ENCODE data around the gene RHO. TPM values are rescaled to one million over a fixed set of nuclear protein-coding genes. Genes with fewer than 3 reads are reported as not detected.

The RHO gene
- total RNA-seq, 1 experiment from 2014 or later: not detected

DNA sequence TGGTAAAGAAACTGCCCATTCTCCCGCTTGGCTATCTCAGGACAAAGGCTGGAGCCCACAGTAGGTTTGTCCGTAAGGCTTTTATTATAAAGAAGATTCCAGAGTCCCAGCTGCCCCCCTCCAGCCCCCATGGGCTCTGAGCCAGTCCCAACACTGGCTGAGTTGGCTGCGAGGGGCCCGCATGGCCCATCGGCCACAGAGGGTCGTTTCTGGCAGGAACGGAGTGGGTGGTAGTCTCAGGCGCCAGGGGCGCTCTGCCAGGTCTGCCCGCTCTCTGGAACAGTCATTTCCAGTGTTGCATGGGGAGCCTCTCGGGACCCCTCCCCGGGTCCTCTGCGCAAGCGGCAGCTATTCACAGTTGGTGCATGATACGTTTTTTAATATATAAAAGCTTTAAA is 26.7 kb downstream of the RHO start:
- POLR2A ChIA-PET: no interaction called here

More for the DNA sequence above, 26.7 kb downstream of the RHO start:
- DNase-seq (ENCODE audit: low spot score): no peak
- peaks cover 40% of the 10 kb centered on the region for H3K4me1 Mint-ChIP-seq
- no peak overlapping the region for H3K27ac Mint-ChIP-seq
- no peak overlapping the region for H3K4me3 Mint-ChIP-seq
- H3K36me3 Mint-ChIP-seq: peaks cover 5% of the 10 kb centered on the region
- CTCF ChIA-PET: interaction anchor here (0.7 to 2.2 kb wide), 4 partner anchors 9 to 72 kb away, joined by 3 to 12 read pairs (median 4); no protein-coding TSS in a partner anchor
- no peaks in the 10 kb centered on the region for H3K9me3 Mint-ChIP-seq
- TF ChIP-seq CREM (CRISPR knock-in tag; IDR thresholded peaks at IDR 0.05) (no peak), CREB1 (CRISPR knock-in tag; IDR thresholded peaks at IDR 0.05) (no peak), FOXP1 (CRISPR knock-in tag; IDR thresholded peaks at IDR 0.05; ENCODE audit: borderline replicate concordance) (no peak), ETV6 (CRISPR knock-in tag; IDR thresholded peaks at IDR 0.05) (no peak), JUN (CRISPR knock-in tag; IDR thresholded peaks at IDR 0.05) (no peak), FOXK1 (CRISPR knock-in tag; IDR thresholded peaks at IDR 0.05) (no peak), SMAD4 (CRISPR knock-in tag; IDR thresholded peaks at IDR 0.05) (no peak), ESRRA (CRISPR knock-in tag; IDR thresholded peaks at IDR 0.05; ENCODE audit: borderline replicate concordance) (no peak), SOX15 (CRISPR knock-in tag; IDR thresholded peaks at IDR 0.05) (no peak), SMAD3 (CRISPR knock-in tag; IDR thresholded peaks at IDR 0.05; ENCODE audit: borderline replicate concordance) (no peak), ZNF121 (CRISPR knock-in tag; IDR thresholded peaks at IDR 0.05) (no peak), ZNF138 (CRISPR knock-in tag; conservative IDR thresholded peaks at IDR 0.05) (no peak), TP53 (CRISPR knock-in tag; IDR thresholded peaks at IDR 0.05) (no peak)
- TF ChIP-seq, protein P1, sequence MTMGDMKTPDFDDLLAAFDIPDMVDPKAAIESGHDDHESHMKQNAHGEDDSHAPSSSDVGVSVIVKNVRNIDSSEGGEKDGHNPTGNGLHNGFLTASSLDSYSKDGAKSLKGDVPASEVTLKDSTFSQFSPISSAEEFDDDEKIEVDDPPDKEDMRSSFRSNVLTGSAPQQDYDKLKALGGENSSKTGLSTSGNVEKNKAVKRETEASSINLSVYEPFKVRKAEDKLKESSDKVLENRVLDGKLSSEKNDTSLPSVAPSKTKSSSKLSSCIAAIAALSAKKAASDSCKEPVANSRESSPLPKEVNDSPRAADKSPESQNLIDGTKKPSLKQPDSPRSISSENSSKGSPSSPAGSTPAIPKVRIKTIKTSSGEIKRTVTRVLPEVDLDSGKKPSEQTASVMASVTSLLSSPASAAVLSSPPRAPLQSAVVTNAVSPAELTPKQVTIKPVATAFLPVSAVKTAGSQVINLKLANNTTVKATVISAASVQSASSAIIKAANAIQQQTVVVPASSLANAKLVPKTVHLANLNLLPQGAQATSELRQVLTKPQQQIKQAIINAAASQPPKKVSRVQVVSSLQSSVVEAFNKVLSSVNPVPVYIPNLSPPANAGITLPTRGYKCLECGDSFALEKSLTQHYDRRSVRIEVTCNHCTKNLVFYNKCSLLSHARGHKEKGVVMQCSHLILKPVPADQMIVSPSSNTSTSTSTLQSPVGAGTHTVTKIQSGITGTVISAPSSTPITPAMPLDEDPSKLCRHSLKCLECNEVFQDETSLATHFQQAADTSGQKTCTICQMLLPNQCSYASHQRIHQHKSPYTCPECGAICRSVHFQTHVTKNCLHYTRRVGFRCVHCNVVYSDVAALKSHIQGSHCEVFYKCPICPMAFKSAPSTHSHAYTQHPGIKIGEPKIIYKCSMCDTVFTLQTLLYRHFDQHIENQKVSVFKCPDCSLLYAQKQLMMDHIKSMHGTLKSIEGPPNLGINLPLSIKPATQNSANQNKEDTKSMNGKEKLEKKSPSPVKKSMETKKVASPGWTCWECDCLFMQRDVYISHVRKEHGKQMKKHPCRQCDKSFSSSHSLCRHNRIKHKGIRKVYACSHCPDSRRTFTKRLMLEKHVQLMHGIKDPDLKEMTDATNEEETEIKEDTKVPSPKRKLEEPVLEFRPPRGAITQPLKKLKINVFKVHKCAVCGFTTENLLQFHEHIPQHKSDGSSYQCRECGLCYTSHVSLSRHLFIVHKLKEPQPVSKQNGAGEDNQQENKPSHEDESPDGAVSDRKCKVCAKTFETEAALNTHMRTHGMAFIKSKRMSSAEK (CRISPR knock-in tag; IDR thresholded peaks at IDR 0.05; ENCODE audit: borderline replicate concordance): no peak
- TF ChIP-seq, protein P2, sequence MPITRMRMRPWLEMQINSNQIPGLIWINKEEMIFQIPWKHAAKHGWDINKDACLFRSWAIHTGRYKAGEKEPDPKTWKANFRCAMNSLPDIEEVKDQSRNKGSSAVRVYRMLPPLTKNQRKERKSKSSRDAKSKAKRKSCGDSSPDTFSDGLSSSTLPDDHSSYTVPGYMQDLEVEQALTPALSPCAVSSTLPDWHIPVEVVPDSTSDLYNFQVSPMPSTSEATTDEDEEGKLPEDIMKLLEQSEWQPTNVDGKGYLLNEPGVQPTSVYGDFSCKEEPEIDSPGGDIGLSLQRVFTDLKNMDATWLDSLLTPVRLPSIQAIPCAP (CRISPR knock-in tag; IDR thresholded peaks at IDR 0.05): no peak
- TF ChIP-seq, protein P3, sequence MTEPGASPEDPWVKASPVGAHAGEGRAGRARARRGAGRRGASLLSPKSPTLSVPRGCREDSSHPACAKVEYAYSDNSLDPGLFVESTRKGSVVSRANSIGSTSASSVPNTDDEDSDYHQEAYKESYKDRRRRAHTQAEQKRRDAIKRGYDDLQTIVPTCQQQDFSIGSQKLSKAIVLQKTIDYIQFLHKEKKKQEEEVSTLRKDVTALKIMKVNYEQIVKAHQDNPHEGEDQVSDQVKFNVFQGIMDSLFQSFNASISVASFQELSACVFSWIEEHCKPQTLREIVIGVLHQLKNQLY (CRISPR knock-in tag; IDR thresholded peaks at IDR 0.05): no peak
- TF ChIP-seq, protein P4, sequence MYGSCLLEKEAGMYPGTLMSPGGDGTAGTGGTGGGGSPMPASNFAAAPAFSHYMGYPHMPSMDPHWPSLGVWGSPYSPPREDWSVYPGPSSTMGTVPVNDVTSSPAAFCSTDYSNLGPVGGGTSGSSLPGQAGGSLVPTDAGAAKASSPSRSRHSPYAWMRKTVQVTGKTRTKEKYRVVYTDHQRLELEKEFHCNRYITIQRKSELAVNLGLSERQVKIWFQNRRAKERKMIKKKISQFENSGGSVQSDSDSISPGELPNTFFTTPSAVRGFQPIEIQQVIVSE (CRISPR knock-in tag; IDR thresholded peaks at IDR 0.05; ENCODE audit: borderline replicate concordance): no peak
- TF ChIP-seq, protein P5, sequence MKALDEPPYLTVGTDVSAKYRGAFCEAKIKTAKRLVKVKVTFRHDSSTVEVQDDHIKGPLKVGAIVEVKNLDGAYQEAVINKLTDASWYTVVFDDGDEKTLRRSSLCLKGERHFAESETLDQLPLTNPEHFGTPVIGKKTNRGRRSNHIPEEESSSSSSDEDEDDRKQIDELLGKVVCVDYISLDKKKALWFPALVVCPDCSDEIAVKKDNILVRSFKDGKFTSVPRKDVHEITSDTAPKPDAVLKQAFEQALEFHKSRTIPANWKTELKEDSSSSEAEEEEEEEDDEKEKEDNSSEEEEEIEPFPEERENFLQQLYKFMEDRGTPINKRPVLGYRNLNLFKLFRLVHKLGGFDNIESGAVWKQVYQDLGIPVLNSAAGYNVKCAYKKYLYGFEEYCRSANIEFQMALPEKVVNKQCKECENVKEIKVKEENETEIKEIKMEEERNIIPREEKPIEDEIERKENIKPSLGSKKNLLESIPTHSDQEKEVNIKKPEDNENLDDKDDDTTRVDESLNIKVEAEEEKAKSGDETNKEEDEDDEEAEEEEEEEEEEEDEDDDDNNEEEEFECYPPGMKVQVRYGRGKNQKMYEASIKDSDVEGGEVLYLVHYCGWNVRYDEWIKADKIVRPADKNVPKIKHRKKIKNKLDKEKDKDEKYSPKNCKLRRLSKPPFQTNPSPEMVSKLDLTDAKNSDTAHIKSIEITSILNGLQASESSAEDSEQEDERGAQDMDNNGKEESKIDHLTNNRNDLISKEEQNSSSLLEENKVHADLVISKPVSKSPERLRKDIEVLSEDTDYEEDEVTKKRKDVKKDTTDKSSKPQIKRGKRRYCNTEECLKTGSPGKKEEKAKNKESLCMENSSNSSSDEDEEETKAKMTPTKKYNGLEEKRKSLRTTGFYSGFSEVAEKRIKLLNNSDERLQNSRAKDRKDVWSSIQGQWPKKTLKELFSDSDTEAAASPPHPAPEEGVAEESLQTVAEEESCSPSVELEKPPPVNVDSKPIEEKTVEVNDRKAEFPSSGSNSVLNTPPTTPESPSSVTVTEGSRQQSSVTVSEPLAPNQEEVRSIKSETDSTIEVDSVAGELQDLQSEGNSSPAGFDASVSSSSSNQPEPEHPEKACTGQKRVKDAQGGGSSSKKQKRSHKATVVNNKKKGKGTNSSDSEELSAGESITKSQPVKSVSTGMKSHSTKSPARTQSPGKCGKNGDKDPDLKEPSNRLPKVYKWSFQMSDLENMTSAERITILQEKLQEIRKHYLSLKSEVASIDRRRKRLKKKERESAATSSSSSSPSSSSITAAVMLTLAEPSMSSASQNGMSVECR (CRISPR knock-in tag; IDR thresholded peaks at IDR 0.05; ENCODE audit: borderline replicate concordance): no peak
- TF ChIP-seq, protein P6, sequence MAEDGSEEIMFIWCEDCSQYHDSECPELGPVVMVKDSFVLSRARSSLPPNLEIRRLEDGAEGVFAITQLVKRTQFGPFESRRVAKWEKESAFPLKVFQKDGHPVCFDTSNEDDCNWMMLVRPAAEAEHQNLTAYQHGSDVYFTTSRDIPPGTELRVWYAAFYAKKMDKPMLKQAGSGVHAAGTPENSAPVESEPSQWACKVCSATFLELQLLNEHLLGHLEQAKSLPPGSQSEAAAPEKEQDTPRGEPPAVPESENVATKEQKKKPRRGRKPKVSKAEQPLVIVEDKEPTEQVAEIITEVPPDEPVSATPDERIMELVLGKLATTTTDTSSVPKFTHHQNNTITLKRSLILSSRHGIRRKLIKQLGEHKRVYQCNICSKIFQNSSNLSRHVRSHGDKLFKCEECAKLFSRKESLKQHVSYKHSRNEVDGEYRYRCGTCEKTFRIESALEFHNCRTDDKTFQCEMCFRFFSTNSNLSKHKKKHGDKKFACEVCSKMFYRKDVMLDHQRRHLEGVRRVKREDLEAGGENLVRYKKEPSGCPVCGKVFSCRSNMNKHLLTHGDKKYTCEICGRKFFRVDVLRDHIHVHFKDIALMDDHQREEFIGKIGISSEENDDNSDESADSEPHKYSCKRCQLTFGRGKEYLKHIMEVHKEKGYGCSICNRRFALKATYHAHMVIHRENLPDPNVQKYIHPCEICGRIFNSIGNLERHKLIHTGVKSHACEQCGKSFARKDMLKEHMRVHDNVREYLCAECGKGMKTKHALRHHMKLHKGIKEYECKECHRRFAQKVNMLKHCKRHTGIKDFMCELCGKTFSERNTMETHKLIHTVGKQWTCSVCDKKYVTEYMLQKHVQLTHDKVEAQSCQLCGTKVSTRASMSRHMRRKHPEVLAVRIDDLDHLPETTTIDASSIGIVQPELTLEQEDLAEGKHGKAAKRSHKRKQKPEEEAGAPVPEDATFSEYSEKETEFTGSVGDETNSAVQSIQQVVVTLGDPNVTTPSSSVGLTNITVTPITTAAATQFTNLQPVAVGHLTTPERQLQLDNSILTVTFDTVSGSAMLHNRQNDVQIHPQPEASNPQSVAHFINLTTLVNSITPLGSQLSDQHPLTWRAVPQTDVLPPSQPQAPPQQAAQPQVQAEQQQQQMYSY (CRISPR knock-in tag; IDR thresholded peaks at IDR 0.05): no peak
- H3K27me3 Mint-ChIP-seq (ENCODE audit: low read depth): no peaks in the 10 kb centered on the region
- no peak for ATAC-seq

Measured in WTC11 (cell line).